CD4-positive, alpha-beta T cell (primary cell): ENCODE data around the gene ANKRD39. TPM values are rescaled to one million over a fixed set of nuclear protein-coding genes. Genes with fewer than 3 reads are reported as not detected.

Source experiments
- ATAC-seq: fragments of 200-7000 bp; cut with Tn5 transposase; one replicate; pipeline ENCODE4 v1.10.0; 2022; ENCODE audit warnings: mild to moderate bottlenecking; ENCODE audit not compliant: poor library complexity
- CTCF ChIA-PET: fragments of 350-600 bp; sonication (Branson Sonifier 250); formaldehyde crosslinking; loops from one replicate; lab custom pipeline; 2021; ENCODE audit warnings: antibody characterized with exemption, inconsistent platforms; lab: Charles Lee
- POLR2A ChIA-PET: fragments of 350-600 bp; sonication (Branson Sonifier 250); formaldehyde crosslinking; loops from one replicate; lab custom pipeline; 2021; ENCODE audit warnings: antibody characterized with exemption, inconsistent platforms; lab: Charles Lee
- DNase-seq, 14 experiments: peaks; one replicate each; pipeline ENCODE4 v3.0.0-alpha.2; 2013 to 2020; ENCODE audit warnings: mixed read lengths in 2 of 14
- H3K27ac ChIP-seq, 2 donors: one replicate each; pipeline versions ENCODE4 v1.5.1 to v1.7.0; 2013; ENCODE audit warnings: low read length in 2 of 2, low read depth in 1 of 2, mild to moderate bottlenecking in 1 of 2
- H3K27me3 ChIP-seq, 2 experiments: 1 replicate in 1 of 2; 2 replicates in 1 of 2; pipeline versions ENCODE4 v1.6.1 to v1.7.0; 2013; ENCODE audit warnings: low read length in 2 of 2, control low read depth in 1 of 2, mild to moderate bottlenecking in 1 of 2, moderate library complexity in 1 of 2; ENCODE audit not compliant: insufficient read depth in 2 of 2, control insufficient read depth in 1 of 2
- H3K36me3 ChIP-seq: one replicate; pipeline ENCODE4 v1.6.1; 2013; ENCODE audit warnings: low read length, control low read depth; ENCODE audit not compliant: insufficient read depth
- H3K4me1 ChIP-seq: one replicate; pipeline ENCODE4 v1.6.1; 2013; ENCODE audit warnings: low read length, control low read depth; ENCODE audit not compliant: insufficient read depth
- H3K4me3 ChIP-seq: one replicate; pipeline ENCODE4 v1.5.1; 2013; ENCODE audit warnings: mild to moderate bottlenecking, low read length, moderate library complexity
- H3K9me3 ChIP-seq, 2 experiments: 1 replicate in 1 of 2; 2 replicates in 1 of 2; pipeline versions ENCODE4 v1.6.1 to v1.7.0; 2013; ENCODE audit warnings: low read length in 2 of 2, mild to moderate bottlenecking in 2 of 2, control low read depth in 1 of 2, moderate library complexity in 1 of 2; ENCODE audit not compliant: control insufficient read depth in 1 of 2, insufficient read depth in 1 of 2
- H3K27ac Mint-ChIP-seq: one replicate; pipeline ENCODE4 v1.8.0; 2020; ENCODE audit warnings: mixed read lengths
- H3K27me3 Mint-ChIP-seq: one replicate; pipeline ENCODE4 v1.8.0; 2021; ENCODE audit warnings: mixed read lengths
- H3K36me3 Mint-ChIP-seq: one replicate; pipeline ENCODE4 v1.8.0; 2021; ENCODE audit warnings: low read depth, mixed read lengths
- H3K4me1 Mint-ChIP-seq: one replicate; pipeline ENCODE4 v1.8.0; 2021; ENCODE audit warnings: low read depth, mixed read lengths
- H3K4me3 Mint-ChIP-seq: one replicate; pipeline ENCODE4 v1.8.0; 2020; ENCODE audit warnings: mild to moderate bottlenecking, mixed read lengths
- H3K9me3 Mint-ChIP-seq: one replicate; pipeline ENCODE4 v1.8.0; 2020; ENCODE audit warnings: mixed read lengths
- CTCF ChIP-seq: fragments of 200-600 bp; IDR thresholded peaks from one replicate; pipeline ENCODE4 v1.8.0; 2022; ENCODE audit warnings: antibody characterized with exemption, mild to moderate bottlenecking
- intact Hi-C, 2 experiments: fragments of 100-400 bp; cut with DNase I in 1 of 2; cut with micrococcal nuclease in 1 of 2; formaldehyde crosslinking; loops; one replicate each; pipeline versions ENCODE4 v1.15.1 to v1.9.0; 2023 to 2025; cut with DNase I, micrococcal nuclease
- total RNA-seq, 174 experiments: library from RNA in 2 of 174; stranded (reverse) in 2 of 174; gene quantifications; one replicate each; pipeline ENCODE4 v1.2.3 and lab custom pipeline; 2021 to 2026

The ANKRD39 gene
- total RNA-seq, 2 experiments from 2014 or later: 17.2 to 18.3 TPM

DNA sequence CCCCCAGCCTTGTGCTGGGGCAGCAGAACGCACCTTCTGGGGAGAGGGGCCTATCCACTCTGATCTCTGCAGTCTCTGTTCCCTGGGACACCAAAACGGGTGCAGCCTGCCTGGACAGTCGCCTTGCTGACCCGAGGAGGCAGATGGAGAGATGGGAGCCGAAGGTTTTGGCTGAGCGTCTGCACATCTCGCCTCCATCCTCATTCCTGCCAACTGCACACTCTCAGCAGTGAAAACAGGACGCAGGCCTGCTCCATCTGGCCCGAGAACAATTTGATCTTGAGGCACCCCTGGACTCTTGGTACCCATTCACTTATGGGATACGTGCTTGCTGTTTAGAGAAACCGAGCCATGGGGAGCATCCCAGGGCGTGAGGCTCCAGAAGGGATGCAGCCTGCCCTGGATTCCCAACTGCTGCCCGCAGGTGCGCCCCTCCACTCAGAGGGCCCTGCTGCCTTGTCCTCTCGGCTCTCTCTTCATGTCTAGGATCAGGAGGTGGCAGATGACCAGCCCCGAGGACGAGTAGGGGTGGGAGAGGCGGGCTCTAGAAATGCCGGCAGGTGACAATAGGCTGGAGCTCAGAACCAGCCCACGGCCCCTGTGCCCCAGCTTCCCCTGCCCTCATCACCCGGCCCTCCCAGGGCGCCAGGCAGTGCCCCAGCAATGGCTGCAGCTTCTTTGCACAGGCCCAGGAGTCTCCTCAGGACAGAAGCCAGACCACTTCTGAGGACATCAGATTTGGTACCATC lies 21.2 kb upstream of the ANKRD39 start:
- H3K9me3 ChIP-seq: no peaks in the 10 kb centered on the region
- CTCF ChIA-PET: no interaction called here
- POLR2A ChIA-PET: interaction anchor here (1.1 kb wide), 1 partner anchor 12 kb away, joined by 4 read pairs; no protein-coding TSS in a partner anchor
- Mint-ChIP-seq H3K4me1 (peaks cover 20% of the 10 kb centered on the region), H3K4me3 (no peak overlapping the region), H3K36me3 (no peaks in the 10 kb centered on the region), H3K9me3 (no peaks in the 10 kb centered on the region), H3K27ac (no peak overlapping the region), H3K27me3 (no peaks in the 10 kb centered on the region)
- no peak overlapping the region for H3K27ac ChIP-seq
- H3K27me3 ChIP-seq: no peaks in the 10 kb centered on the region
- H3K36me3 ChIP-seq: no peaks in the 10 kb centered on the region
- no peak overlapping the region for H3K4me3 ChIP-seq
- intact Hi-C loops: no loop called here
- no peak for TF ChIP-seq CTCF
- DNase-seq (no peak), ATAC-seq (no peak)
- peaks cover 8% of the 10 kb centered on the region for H3K4me1 ChIP-seq

- ATAC-seq: no peak
- H3K9me3 ChIP-seq: no peaks in the 10 kb centered on the region
- Mint-ChIP-seq H3K36me3 (no peaks in the 10 kb centered on the region), H3K27ac (no peak overlapping the region), H3K4me1 (peaks cover 26% of the 10 kb centered on the region), H3K4me3 (no peak overlapping the region), H3K9me3 (no peaks in the 10 kb centered on the region), H3K27me3 (no peaks in the 10 kb centered on the region)
- ChIA-PET POLR2A (interaction anchor here (1.1 kb wide), 1 partner anchor 13 kb away, joined by 4 read pairs; no protein-coding TSS in a partner anchor), CTCF (no interaction called here)
- H3K27me3 ChIP-seq: no peaks in the 10 kb centered on the region
- no peaks in the 10 kb centered on the region for H3K36me3 ChIP-seq
- no peak for DNase-seq
- peaks cover 14% of the 10 kb centered on the region for H3K4me1 ChIP-seq
- H3K27ac ChIP-seq: no peak overlapping the region
- no peak overlapping the region for H3K4me3 ChIP-seq
- TF ChIP-seq CTCF: no peak
- intact Hi-C loops: no loop called here
These were observed 20.4 kb upstream of the ANKRD39 start for GRCh38 chr2:96878171-96878570.

DNA sequence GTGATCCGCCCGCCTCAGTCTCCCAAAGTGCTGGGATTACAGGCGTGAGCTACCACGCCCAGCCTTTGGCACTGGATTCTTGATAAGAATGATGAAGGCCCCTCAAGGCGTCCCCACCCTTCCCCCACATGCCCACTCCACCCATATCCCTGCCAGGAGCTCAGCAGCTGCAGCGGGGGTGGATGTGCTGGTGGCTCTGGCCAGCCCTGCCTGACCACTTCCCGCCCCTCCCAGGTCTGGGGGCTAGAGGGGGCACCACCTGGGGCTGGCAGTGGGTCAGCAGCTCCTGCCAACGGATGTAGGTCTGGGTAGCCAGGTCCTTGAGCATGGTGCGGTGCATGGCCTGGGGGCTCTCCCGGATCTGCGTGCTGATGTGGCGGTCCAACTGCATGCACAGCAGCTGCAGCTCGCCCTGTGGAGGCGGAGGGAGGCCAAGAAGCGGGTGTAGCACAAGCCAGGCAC lies 19.8 kb upstream of the ANKRD39 start:
- ATAC-seq: no peak

More for the DNA sequence above, 19.8 kb upstream of the ANKRD39 start:
- peaks cover 19% of the 10 kb centered on the region for H3K4me1 ChIP-seq
- intact Hi-C loops: no loop called here
- H3K27me3 Mint-ChIP-seq: no peaks in the 10 kb centered on the region
- H3K36me3 ChIP-seq: no peaks in the 10 kb centered on the region
- no peaks in the 10 kb centered on the region for H3K27me3 ChIP-seq
- ChIA-PET CTCF (no interaction called here), POLR2A (no interaction called here)
- TF ChIP-seq CTCF: no peak
- no peaks in the 10 kb centered on the region for H3K9me3 Mint-ChIP-seq
- no peak overlapping the region for H3K27ac ChIP-seq
- peaks cover 31% of the 10 kb centered on the region for H3K4me1 Mint-ChIP-seq
- H3K9me3 ChIP-seq: no peaks in the 10 kb centered on the region
- H3K4me3 ChIP-seq: no peak overlapping the region
- no peaks in the 10 kb centered on the region for H3K36me3 Mint-ChIP-seq
- H3K27ac Mint-ChIP-seq: no peak overlapping the region
- H3K4me3 Mint-ChIP-seq: no peak overlapping the region
- DNase-seq: no peak
